MM.1S (cell line): Measurements from ENCODE around the gene CRADD.

Experiments used
- EZH2 ChIP-seq: fragments of 300-600 bp; sonication (generic); optimal IDR thresholded peaks from 2 replicates; pipeline ENCODE3; 2017; ENCODE audit warnings: low read depth, mild to moderate bottlenecking, antibody characterized with exemption, low read length, mixed read lengths
- EZH2phosphoT487 ChIP-seq: fragments of 300-600 bp; sonication (generic); IDR thresholded peaks from 2 replicates; pipeline ENCODE4 v1.6.1; 2018; ENCODE audit warnings: antibody characterized with exemption, low read length
- TF ChIP-seq, protein P1 (sequence below): fragments of 300-600 bp; sonication (generic); IDR thresholded peaks from 2 replicates; pipeline ENCODE4 v1.5.1; 2016; ENCODE audit warnings: antibody characterized with exemption, low read length, mixed read lengths

DNA sequence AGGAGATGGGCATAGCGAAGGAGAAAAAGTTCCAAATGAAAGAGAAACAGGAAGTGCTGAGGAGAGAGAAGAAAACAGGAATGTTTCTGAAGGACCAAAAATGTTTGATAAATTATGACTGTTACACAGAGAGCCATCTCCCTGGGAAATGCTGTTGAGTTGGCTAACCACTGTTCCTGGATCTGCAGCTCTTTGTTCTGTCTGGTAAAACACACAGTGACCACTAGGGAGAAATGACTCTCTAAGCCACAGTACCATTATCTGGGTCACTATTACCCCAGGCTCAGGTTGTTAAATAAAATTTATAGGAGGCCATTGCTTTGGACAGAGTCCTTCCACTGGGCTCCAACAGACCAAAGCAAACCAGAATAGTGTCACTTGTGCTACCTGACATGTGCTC, 219.3 kb downstream of the CRADD start:
- no peak for TF ChIP-seq EZH2phosphoT487
- no peak for TF ChIP-seq EZH2
- TF ChIP-seq, protein P1, sequence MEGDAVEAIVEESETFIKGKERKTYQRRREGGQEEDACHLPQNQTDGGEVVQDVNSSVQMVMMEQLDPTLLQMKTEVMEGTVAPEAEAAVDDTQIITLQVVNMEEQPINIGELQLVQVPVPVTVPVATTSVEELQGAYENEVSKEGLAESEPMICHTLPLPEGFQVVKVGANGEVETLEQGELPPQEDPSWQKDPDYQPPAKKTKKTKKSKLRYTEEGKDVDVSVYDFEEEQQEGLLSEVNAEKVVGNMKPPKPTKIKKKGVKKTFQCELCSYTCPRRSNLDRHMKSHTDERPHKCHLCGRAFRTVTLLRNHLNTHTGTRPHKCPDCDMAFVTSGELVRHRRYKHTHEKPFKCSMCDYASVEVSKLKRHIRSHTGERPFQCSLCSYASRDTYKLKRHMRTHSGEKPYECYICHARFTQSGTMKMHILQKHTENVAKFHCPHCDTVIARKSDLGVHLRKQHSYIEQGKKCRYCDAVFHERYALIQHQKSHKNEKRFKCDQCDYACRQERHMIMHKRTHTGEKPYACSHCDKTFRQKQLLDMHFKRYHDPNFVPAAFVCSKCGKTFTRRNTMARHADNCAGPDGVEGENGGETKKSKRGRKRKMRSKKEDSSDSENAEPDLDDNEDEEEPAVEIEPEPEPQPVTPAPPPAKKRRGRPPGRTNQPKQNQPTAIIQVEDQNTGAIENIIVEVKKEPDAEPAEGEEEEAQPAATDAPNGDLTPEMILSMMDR, result no peak
